Lower leg skin (tissue), 3 donors: ENCODE results near the gene DHX32.

Experiments used
- CTCF ChIP-seq, 3 donors: fragments of 450-650 bp; IDR thresholded peaks; one replicate each; pipeline ENCODE4 v1.5.1; 2016; ENCODE audit warnings: antibody characterized with exemption in 3 of 3, mild to moderate bottlenecking in 3 of 3, moderate library complexity in 2 of 3
- POLR2A ChIP-seq, 2 donors: fragments of 450-650 bp; IDR thresholded peaks; one replicate each; pipeline ENCODE4 v1.6.1; 2016 to 2017; ENCODE audit warnings: antibody characterized with exemption in 2 of 2, mild to moderate bottlenecking in 1 of 2, moderate library complexity in 1 of 2

DNA sequence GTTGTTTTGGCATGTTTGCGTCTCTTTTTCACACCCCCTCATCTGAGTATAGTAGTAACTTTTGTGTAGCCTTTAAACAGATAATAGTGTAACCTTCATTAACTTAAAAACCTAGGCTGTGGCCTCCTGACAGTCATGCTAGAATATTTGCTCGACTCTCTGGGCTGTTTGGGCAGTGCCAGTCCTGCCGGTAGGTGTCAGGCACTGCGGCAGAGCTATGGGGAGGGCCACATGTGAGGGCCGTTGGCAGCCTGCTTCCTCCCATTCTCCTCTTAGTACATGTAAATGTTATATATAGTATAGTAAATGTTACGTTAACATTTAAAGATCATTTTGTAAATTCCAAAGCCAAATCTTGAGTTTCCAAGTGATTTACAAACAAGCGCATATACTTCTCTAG lies 31.6 kb downstream of the DHX32 start:
- TF ChIP-seq CTCF (IDR thresholded peaks at IDR 0.05), result no peak
- TF ChIP-seq POLR2A (IDR thresholded peaks at IDR 0.05), result no peak
